ENCODE results near the gene CTNNB1.

GRCh38 chr3:41193794-41194539, 5.3 kb upstream of the CTNNB1 start:
- TF ChIP-seq CREB5 (CRISPR knock-in tag; IDR thresholded peaks at IDR 0.05; ENCODE audit: low read depth) (no peak), PATZ1 (CRISPR knock-in tag; IDR thresholded peaks at IDR 0.05; ENCODE audit: borderline replicate concordance) (no peak), ZNF565 (CRISPR knock-in tag; conservative IDR thresholded peaks at IDR 0.05; ENCODE audit: low read depth) (no peak)

Data from SK-N-SH treated with all-trans-retinoic acid at 6 μM for 48 hours (cell line).